GM19025 (cell line): Measurements from ENCODE around the gene MYOM3.
"Not testable (repeated sequence)": the region's sequence is repeated elsewhere in the genome, so short reads cannot be mapped to it uniquely, and the experiment has no call there.

Source experiments
- ATAC-seq: cut with Tn5 transposase; IDR thresholded peaks from one replicate; pipeline ENCODE4 v1.9.1; 2021; ENCODE audit warnings: mild to moderate bottlenecking, low read depth, moderate library complexity; ENCODE audit not compliant: unreplicated experiment

MYOM3 gene

GRCh38 chr1:24047110-24047477 is 64.8 kb downstream of the MYOM3 start:
- no peak for ATAC-seq

GRCh38 chr1:24045771-24046170 is 66.2 kb downstream of the MYOM3 start:
- no peak for ATAC-seq

- ATAC-seq, result not testable (repeated sequence)
These were observed 67.3 kb downstream of the MYOM3 start for GRCh38 chr1:24044672-24045071.

GRCh38 chr1:24043345-24044032 is 68.4 kb downstream of the MYOM3 start:
- no peak for ATAC-seq

- no peak for ATAC-seq
These were observed 69.6 kb downstream of the MYOM3 start for GRCh38 chr1:24042315-24042714.

- no peak for ATAC-seq
These were observed 75.8 kb downstream of the MYOM3 start for GRCh38 chr1:24036088-24036487.

GRCh38 chr1:24032981-24033380 is 79.0 kb downstream of the MYOM3 start:
- ATAC-seq, result no peak

GRCh38 chr1:24030976-24031516 is 80.9 kb downstream of the MYOM3 start:
- ATAC-seq, result not testable (repeated sequence)

- ATAC-seq, result no peak
These were observed 84.0 kb downstream of the MYOM3 start for GRCh38 chr1:24027838-24028468.

- no peak for ATAC-seq
These were observed 89.2 kb downstream of the MYOM3 start for GRCh38 chr1:24022581-24023361.

GRCh38 chr1:24021403-24022266 is 90.3 kb downstream of the MYOM3 start:
- ATAC-seq, result no peak

GRCh38 chr1:24020470-24020869 is 91.5 kb downstream of the MYOM3 start:
- ATAC-seq, result no peak

- no peak for ATAC-seq
These were observed 91.9 kb downstream of the MYOM3 start for GRCh38 chr1:24020025-24020424.

- ATAC-seq, result no peak
These were observed 93.0 kb downstream of the MYOM3 start for GRCh38 chr1:24018611-24019580.

- ATAC-seq, result no peak
These were observed 96.4 kb downstream of the MYOM3 start for GRCh38 chr1:24015221-24016210.

- not testable (repeated sequence) for ATAC-seq
These were observed 99.1 kb downstream of the MYOM3 start for GRCh38 chr1:24012878-24013277.

- no peak for ATAC-seq
These were observed 101.3 kb downstream of the MYOM3 start for GRCh38 chr1:24010650-24011049.

- no peak for ATAC-seq
These were observed 102.5 kb downstream of the MYOM3 start for GRCh38 chr1:24009406-24009805.
